Suprapubic skin (tissue), 4 donors: ENCODE data around the gene CTNNBIP1.

Source experiments
- EP300 ChIP-seq: sonication (generic); formaldehyde crosslinking; IDR thresholded peaks from one replicate; pipeline ENCODE4 v1.6.1; 2017; ENCODE audit warnings: antibody characterized with exemption
- POLR2A ChIP-seq, 2 donors: fragments of 450-650 bp; IDR thresholded peaks; one replicate each; pipeline ENCODE4 v1.6.1; 2017; ENCODE audit warnings: antibody characterized with exemption in 2 of 2, mild to moderate bottlenecking in 2 of 2, moderate library complexity in 2 of 2
- POLR2AphosphoS5 ChIP-seq, 3 donors: sonication (generic); formaldehyde crosslinking; IDR thresholded peaks; one replicate each; pipeline ENCODE4 v1.6.1; 2017; ENCODE audit warnings: antibody characterized with exemption in 3 of 3
- TF ChIP-seq, protein P1 (sequence below), 2 donors: fragments of 200-600 bp in 1 of 2; fragments of 450-650 bp in 1 of 2; sonication (generic) in 1 of 2; IDR thresholded peaks; one replicate each; pipeline ENCODE4 v1.5.1; 2016 to 2019; ENCODE audit warnings: antibody characterized with exemption in 2 of 2, mild to moderate bottlenecking in 1 of 2, moderate library complexity in 1 of 2

DNA sequence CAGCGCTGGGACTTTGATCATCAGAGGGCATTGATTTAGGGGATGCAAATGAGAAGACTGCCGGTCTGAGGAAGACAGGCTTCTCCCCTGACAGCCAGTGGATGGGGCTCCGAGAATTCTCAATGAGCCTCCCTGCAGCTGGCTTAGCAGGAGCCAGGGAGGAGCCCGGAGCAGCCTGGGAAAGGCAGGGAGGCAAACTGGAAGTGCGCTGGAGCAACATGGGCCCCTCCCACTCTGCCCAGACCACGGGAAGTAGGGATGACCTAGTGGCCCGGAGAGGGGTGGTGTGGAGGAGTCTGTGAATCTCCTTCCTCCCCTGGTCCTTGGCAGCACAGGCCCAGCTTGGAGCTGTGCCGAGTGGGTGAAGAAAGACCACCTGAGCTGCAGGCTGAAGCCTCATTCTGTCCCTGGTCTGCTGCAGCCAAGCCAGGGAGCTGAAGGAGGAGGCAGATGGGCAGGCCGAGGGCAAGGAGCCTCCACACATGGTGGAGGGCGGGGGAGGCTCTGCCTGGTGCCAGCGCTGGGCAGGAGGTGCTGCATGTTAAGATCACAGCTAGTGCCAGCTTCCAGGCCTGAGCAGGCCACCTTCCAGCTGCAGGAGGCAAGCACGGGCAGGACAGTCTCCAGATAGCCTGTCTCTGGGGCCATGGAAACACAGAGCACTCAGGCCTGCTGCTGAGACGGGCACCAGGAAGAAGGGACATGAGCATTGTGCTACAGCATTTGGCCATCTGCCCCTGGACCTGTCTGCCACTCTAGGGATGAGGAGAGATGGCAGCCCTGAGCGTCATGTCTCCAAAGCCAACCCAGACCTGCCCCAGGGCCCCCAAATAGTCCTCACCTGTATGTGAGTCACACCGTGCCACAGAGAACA lies 74.1 kb downstream of the CTNNBIP1 start:
- TF ChIP-seq, protein P1, sequence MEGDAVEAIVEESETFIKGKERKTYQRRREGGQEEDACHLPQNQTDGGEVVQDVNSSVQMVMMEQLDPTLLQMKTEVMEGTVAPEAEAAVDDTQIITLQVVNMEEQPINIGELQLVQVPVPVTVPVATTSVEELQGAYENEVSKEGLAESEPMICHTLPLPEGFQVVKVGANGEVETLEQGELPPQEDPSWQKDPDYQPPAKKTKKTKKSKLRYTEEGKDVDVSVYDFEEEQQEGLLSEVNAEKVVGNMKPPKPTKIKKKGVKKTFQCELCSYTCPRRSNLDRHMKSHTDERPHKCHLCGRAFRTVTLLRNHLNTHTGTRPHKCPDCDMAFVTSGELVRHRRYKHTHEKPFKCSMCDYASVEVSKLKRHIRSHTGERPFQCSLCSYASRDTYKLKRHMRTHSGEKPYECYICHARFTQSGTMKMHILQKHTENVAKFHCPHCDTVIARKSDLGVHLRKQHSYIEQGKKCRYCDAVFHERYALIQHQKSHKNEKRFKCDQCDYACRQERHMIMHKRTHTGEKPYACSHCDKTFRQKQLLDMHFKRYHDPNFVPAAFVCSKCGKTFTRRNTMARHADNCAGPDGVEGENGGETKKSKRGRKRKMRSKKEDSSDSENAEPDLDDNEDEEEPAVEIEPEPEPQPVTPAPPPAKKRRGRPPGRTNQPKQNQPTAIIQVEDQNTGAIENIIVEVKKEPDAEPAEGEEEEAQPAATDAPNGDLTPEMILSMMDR (IDR thresholded peaks at IDR 0.05), result no peak
- no peak for TF ChIP-seq EP300
- no peak for TF ChIP-seq POLR2AphosphoS5 (IDR thresholded peaks at IDR 0.05)
- no peak for TF ChIP-seq POLR2A (IDR thresholded peaks at IDR 0.05)
